NCI-H82 (cell line): ENCODE measurements around the gene GALNT18.

Experiments
- DNase-seq: peaks from one replicate; lab custom pipeline; 2025; lab: John Stamatoyannopoulos, UW

The GALNT18 gene

DNA sequence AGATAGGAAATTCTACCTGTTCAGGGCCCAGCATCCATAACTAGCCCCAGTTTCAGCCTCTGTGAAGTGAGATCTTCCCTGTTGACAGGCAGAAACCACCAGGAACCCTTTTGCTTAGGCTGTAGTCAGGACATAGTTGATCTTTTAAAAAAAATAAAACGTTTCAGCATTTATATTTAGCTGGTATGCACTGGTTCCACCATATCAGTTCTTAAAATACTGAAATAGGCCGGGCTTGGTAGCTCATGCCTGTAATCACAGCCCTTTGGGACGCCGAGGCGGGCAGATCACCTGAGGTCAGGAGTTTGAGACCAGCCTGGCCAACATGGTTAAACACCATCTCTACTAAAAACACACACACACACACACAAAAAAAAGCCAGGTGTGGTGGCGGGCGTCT is 35.3 kb downstream of the GALNT18 start:
- DNase-seq: no peak

DNA sequence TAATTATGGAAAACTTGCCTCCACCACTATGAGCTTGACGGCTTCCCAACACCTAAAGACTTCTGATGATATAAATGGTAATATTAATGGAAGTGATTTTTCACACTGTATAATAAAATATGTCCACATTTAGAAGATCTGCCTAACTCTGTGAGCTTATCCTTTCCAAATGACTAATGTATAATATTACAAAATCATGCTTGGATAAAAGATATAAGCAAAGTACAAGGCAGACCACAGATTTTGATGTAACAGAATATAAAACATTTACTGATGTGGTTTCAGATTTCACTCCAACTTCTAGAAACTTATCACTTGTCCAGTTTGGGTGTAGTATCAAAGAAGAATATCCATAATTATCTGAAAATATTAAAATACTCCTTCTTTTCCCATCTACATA is 36.9 kb downstream of the GALNT18 start:
- DNase-seq: no peak

DNA sequence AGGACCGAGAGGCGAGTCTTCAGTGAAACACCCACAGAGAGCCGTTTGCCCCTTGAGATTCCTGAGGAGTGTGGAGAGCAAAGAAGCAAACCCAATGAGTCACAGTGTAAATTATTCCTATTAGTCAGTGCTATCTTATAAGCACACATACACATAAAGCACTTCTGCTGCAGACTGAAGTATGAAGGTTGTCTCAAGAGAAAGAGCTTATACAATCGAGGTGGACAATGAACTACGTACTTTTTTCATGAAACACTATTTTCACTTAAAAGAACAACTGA is 37.3 kb downstream of the GALNT18 start:
- no peak for DNase-seq

DNA sequence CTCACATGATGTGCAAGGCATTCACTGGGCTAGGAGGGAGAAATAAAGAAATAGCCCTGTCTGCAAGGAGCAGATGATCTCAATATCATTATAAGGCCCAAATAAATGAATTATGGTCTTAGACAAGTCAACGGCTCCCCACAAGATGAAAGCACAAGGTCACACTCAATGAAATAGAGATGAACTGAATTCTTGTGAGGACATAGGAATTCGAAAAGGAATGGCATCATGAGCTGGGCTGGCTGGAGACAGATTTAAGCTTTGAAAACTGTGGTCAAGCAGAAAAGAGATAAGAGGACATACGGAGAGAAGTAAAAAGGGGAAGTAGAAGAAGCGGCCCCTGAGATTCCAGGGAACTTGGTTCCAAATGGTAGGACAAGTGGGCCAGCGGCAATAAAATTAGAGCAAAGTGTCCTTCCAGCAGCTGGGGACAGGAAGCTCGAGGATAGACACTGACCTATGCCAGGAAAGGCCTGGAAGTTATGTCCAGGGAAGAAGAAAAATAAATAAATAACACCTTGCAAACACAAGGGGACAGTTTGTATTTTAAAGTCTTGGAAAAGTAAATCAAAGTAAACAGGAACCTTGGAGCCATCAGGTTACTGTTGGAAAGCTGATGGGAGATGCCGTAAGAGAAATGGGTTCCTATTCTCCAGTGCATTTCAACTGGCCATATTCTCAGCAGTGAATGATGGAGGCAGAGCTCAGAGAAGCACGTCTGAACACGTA is 37.8 kb downstream of the GALNT18 start:
- no peak for DNase-seq

DNA sequence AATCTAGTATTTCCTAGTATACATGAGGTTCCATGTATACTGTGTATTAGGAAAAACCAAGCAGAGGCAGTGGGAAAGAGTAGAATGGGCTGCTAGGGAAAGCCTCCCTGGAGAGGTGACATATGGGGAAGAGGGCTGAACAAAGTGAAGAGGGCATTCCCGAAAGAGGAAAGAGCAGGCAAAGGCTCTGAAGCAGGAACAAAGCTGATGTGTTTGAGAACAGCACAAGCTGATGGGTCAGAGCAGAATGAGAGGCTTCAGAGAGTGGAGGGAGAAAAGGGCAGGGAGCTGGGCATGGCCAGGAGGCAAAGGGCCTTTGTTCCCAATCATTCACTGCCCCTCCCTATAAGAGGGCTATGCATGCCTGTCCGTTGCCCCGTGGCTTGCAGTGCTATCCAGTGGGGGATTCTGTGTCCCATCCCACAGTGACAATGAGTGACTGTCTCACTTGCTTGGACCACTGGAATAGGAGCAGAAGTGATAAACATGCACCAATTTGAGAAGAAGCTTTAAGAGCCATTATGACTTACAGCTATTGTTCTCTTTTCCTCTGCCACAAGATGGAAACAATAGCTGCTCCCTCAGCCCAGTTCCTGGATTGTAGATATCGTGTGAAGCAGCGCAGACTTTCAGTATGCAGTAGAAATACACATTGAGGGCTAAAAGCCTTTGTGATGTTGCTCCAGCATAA is 39.6 kb downstream of the GALNT18 start:
- DNase-seq: no peak

DNA sequence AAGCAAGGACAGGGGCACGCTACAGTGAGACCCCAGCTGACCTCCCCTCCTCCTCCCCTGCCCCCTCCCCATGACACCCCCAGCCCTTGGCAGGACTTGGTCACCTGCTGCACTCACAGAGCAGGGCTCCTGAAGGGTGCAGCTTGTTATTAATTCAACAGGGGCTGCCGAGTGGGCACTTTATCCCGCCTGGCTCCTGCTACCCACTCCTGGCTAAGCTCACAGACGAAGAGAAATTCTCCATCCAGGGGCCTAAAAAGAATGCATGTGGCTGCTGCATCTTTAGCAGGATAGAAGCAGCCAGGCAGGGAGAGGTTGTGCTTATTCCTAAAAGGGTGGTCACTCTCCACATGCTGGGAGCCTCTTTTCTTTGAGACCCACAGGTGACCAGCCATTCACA is 40.3 kb downstream of the GALNT18 start:
- DNase-seq: no peak

DNA sequence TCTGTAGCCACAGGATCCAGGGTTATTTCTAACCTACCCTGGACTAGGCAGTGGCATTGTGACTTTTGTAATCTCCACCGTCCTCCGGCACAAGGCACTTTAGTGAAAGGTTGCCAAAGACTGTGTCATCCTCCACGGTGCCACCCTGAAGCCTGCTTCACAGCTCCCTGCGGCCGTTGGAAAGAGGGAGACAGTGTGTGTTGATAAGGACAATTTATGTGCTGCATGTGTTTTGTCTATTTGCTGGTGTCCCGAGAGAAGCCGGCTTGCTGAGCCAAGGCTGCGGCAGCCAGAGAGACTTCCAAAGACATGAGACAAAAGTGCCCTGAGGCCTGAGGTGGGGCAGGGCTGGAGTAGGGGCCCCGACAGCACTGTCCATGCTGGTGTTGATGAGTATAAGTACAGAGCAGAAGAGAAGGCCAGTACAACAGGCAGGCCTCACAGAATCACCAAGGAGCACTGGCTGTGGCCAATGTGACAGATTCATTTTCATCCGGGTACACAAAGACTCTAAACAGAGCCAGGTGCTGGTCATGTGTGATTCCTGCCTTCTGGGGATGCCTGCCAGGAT is 40.9 kb downstream of the GALNT18 start:
- no peak for DNase-seq

DNA sequence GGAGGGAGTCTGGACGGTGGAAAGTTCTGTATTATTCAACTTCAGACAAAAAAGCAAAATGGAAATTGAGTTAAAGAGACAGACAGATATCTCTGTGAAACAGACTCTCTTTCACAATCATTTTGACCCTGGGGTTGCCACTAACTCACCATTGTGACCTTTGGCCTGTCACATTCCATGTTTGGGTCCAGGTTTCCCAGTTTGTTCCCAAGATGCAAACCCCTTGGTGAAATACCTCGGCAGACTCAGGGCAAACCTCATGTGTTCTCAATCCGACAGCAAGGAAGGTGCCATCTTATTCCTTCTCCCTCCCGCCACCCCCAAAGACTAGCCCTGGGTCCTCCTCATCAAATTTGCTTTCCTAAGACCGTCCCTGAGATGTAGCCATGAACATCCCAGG is 41.8 kb downstream of the GALNT18 start:
- no peak for DNase-seq

DNA sequence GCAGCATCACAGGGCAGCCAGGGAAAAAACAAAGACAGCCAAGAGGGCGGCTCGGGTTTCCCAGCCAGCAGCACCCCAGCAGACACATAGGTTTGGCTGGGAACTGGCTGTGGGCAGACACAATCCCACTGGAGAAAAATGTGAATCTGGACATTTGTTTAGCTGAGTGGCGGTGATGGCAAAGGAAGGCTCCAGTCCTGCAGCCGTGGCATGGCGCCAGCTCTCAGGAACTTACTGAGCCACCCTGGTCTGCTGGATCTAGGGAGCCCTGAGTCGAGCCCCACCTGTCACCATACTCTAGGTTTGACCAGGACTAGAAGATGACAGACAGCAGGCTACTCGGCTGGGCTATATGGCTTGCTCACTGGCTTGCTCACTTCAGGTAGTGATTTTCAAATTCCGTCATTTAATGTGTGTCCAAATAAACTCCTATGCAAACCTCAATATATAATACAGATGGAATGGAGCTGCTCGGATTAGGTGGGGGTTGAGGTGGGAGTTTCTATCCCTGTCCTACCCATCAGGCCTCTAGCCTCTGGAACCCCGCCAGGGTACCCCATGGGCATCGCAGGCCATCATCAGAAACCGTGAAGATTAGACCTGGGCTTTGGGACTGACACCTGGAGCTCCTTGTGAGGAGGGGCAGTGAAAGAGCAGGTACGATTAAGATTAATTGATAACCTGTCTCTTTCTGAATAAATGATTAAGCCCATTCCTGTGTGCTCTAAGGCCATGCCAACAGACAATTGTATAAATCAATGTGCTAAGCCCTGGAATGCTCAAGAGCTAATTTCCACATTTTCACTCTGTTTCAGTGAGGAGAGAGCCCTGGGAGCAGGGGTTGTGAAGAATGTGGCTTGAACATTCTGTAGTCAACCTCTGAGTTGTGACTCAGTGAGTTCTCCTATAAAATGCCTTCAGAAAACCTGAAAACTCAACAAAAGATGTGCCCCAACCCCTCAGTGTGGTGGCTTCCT is 42.5 kb downstream of the GALNT18 start:
- DNase-seq: no peak

DNA sequence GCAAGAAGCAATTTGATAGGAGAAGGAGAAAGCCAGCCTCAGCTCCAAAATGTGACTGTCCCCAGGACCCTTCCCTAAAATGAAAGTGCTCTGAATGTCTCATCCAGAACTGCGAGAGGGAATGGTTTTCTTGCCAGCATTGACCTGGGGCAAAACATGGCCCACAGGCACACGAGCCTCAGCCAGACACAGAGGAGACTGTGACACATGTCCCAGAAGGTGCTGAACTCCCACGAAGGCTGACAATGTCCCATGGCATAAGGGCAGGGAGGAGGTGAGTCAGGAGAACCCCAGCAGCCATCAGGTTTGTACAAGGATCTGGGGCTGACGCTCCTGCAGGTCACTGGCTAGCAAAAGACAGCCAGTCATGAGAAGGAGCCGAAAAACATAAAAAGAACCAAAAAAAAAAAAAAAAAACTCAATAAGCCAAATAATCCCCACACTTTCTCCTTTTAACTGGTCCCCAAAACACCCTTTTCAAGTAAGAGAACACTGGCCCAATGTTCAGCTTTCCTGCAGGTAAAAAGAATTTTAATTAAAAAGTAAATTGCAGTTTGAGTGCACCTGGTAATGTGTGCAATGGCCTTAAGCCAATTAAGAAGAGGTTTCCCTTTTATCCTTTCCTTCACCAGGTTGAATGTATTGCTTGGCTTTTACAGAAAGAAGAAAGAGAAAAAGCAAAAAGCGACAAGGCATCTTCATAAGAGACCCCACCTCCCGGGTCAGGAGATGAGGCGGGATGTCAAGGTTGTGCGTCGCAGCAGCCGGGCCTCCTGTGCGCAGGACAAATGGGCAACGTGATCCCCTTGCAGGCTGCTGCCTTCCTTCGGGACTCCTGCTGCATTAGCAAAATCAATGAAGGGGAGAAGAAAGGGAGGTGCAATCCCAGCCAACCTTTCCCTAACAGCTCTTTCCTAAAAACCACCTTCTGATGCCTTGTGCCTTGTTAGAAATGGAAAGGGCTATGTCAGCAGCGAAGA is 43.6 kb downstream of the GALNT18 start:
- DNase-seq: no peak

DNA sequence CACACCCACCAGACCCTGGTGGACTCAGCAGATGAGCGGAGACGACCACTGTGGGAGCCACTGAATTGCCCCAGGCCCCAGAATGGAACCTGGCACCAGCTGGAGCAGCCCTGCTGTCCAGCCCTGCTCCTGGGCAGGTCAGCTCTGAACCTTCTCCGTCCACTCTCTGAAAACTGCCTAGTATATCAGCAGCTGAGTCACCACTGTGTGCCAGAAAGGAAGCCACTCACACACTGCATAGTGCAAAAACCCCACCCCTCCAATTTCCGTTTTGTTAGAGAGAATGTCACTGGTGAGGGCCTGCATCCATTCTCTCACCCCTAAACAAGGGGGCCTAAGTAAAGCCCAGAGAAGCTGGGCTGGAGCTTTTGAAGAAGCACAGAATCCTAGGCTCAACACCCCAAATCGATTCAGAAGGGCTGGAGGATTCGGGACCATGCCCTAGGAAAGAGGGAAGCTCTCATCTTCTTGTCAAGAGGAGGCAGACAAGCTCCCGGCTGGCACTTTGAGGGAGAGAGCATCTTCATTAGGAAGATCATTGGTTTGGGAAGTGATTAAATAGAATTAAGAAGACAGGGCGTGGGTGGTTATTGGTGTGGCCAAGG is 44.5 kb downstream of the GALNT18 start:
- peak; percentile 26 for DNase-seq

DNA sequence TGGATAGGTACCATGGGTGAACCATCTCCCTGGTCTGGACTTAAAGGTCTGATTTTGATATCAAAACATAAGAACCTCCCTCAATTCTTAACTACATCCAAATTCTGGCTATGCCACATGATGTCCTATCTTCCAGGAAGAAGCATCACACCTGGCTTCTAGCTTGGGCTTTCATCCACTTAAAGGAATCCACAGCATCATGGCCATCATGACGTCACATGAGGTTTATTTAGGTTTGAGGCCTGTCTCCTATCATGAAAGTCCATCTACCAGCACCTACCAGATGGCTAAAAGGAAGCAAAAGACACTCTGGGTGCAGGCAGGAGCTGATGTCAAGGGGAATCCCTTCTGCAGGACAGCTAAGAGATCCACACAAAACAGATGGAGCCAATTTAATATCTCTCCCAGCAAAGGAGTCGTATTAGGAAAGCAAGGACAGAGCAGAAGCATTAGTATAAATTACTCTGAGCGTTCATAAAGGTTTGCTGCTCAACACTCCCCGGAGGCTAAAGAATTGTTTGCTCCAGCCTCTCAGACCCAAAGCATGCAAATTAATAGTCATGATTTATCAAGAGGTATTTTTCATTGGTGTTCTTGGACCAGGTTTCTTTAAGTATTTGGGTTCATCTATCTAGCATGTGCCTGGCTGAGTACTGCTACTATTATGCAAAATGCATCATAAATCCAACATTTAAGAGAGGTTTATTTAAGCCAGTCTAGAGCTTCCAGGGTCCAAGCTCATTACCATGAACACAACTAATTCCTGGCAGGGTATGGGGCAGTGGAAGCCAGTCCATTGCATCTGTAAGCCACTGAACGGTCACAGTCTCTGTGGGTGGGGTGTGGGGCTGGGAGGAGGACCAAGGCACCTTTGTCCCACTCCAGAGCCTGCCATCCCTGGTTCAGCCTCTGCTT is 47.2 kb downstream of the GALNT18 start:
- DNase-seq: no peak

DNA sequence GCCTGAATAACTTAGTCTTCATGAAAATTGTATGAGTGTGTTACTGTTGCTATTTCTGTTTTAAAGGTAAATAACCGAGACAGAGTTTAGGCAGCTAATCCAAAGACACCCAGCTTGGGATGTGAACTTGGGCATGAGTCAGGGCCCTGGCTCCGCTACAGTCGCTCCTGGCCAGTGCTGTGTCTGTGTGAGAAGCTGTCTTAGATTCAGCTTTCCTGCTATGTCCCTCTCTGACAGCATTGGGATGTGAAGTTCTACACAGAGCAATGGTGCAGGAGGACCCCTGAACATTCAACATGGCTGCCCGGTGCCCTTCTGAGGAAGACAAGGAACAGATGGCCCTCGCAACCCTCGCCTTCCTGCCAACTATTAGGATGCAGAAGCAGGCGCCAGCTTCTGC is 49.4 kb downstream of the GALNT18 start:
- DNase-seq: no peak

DNA sequence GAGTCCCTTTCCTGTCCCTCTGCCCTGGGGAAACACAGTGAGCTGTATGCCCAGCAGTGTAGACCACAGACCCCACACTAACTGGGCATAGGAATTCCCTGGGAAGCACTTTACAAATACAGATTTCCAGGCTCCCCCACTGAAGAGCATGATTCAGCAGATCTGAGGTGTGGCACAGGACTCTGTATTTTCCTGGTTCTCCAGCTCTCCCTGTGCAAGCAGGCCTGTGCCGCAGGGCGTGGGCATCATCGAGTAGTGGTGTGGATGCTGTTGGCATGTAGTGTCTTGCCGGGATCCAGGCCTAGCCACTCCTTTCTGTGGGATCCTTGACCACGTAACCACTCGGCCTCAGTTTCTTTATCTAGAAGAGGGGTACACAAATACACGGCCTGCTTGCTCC is 49.9 kb downstream of the GALNT18 start:
- no peak for DNase-seq

DNA sequence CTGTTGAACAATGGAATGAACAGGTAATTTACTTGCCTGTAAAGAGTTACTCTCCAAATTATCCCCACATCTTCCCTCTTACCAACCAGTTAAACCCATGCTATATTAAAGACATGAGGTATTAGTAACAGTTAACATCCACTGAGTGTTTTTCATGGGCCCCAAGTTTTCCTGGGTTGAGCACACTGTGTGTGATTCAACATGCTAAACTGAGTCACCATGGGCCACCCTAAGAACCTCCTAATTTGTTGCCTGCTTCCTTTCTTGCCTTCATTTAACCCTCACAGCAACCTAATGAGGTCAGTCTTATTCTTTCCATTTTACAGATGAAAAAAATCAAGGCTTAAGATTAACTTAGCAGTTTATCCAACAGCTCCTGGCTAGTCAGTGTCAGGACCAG is 51.0 kb downstream of the GALNT18 start:
- no peak for DNase-seq

DNA sequence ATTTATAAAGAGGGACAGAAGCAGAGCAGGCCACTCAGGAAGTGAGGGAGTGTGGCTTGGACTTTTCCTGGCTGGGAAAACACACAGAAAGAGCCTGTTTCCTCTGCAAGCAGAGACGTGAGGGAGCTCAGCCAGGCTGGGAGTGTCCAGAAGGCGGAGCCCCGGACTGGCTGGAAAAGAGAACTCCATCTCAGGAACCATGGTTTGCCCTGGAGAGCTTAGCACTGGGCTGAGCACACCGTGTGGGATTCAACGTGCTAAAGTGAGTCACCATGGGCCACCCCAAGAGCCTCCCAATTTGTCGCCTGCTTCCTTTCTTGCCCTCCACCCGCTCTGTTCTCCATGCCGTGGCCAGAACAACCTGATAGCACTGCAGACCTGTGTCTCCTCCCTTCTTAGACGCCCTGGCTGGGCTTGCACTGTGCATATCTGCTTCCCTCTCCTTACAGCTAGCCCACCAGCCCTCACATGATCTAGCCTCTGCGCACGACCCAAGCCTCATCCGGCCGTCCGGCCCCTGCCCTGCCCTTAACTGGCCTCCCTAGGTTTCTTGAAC is 51.8 kb downstream of the GALNT18 start:
- DNase-seq: no peak

DNA sequence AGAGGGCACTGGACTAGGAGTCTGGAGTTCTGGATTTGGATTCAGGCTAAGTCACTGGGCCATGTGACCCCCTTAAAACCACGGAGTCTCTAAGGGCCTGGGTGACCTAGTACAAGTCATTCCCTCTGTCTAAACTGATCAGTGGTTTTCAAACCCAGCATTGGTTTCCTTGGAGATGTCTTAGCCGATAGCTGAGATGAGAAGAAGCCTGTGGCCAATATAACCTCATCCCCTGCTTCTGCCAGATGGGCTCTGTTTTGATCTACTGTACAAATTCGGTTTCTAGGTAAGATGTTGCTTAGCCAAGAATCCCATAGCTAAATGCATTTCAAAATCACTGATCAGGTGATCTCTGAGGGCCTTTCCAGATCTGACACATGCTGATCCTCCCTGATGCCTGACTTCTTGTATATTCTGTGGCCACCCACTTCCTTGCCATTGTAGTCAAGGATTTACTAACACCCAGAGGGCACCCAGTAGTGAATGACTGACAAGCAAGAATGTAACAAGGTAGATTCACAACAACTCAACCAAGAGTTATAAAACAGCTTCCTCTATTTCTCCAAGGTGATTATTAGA is 53.1 kb downstream of the GALNT18 start:
- DNase-seq: no peak

DNA sequence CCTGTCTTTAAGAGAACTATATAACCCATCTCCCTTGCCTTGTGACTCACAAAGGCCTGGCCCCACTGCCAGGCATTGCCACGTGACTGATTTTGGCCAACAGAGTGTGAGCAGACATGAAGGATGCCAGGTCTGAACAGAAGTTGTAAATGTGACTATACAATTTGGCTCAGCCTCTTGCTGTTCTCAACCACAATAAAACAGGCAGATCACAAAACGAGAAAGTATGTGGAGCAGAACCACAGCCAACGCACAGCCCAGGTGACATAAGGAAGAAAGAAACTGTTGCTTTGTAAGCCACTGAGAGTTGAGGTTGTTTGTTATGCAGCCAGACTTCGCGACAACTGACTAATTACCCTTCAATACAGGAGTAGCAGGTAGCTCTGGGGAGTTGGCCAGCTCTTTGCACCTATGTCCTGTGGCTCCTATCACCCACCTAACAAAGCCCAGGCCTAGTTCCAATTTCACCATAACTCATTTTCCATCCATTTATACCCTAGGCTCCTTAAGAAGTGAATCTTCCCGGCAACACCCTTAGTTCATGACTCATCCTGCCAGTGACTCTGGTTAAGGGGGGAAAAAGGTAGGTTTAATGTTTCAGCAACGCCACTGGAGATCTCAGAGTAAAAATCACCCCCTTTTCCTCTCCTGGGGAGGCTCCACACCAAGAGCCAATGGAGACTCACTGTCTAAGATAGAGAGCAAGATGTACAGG is 53.7 kb downstream of the GALNT18 start:
- DNase-seq: no peak

DNA sequence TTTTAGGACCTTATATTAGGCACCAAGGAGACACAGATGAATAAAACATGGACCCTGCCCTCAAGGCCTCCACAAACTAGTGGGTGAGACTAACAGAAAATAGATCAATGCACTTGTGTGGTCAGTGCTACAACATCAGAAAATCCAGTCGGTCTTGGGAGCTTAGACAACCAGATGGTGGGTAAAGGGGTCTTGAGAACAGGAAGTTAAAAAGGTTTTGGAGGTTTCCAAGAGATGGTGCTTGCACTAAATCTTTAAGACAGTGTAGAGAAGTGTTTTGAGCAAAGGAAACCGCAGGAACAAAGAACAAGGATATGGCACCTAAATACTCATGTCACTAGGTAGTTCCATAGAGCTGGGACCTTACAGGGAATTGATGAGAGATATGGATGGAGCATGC is 56.2 kb downstream of the GALNT18 start:
- DNase-seq: no peak
